Fibroblast of lung (primary cell): Measurements from ENCODE around the gene HACL1. TPM values are rescaled to one million over a fixed set of nuclear protein-coding genes. Genes with fewer than 3 reads are reported as not detected.

Experiments used
- DNase-seq, 2 donors: peaks; one replicate each; pipeline versions ENCODE4 v3.0.0 to v3.0.0-alpha.2; 2010; ENCODE audit warnings: low read depth in 2 of 2
- H2AFZ ChIP-seq: 2 replicates; pipeline ENCODE4 v1.5.1; 2012; ENCODE audit warnings: low read length, control low read depth, inconsistent platforms
- H3K27ac ChIP-seq: 2 replicates; pipeline ENCODE4 v1.5.1; 2011; ENCODE audit warnings: low read length, control low read depth; ENCODE audit not compliant: insufficient read depth
- H3K27me3 ChIP-seq: 2 replicates; pipeline ENCODE4 v1.5.1; 2011; ENCODE audit warnings: mild to moderate bottlenecking, low read length; ENCODE audit not compliant: control insufficient read depth, insufficient read depth
- H3K36me3 ChIP-seq: 2 replicates; pipeline ENCODE4 v1.5.1; 2011; ENCODE audit warnings: low read length; ENCODE audit not compliant: control insufficient read depth, insufficient read depth
- H3K4me1 ChIP-seq: 2 replicates; pipeline ENCODE4 v1.5.1; 2011; ENCODE audit warnings: low read length; ENCODE audit not compliant: control insufficient read depth, insufficient read depth; ENCODE audit errors: extremely low read depth
- H3K4me2 ChIP-seq: 2 replicates; pipeline ENCODE4 v1.5.1; 2011; ENCODE audit warnings: low read length, control low read depth; ENCODE audit not compliant: insufficient read depth; ENCODE audit errors: extremely low read depth
- H3K4me3 ChIP-seq, 4 experiments: fragments of 200-600 bp in 1 of 4; sonication (generic) in 1 of 4; replicated peaks in 1 of 4; 2 replicates each; pipeline ENCODE4 v1.5.1; 2011 to 2016; ENCODE audit warnings: low read length in 4 of 4, low read depth in 3 of 4, mild to moderate bottlenecking in 3 of 4, control low read depth in 2 of 4, inconsistent platforms in 1 of 4, mixed read lengths in 1 of 4; ENCODE audit not compliant: insufficient read depth in 1 of 4; ENCODE audit errors: control extremely low read depth in 1 of 4
- H3K79me2 ChIP-seq: 2 replicates; pipeline ENCODE4 v1.5.1; 2012; ENCODE audit warnings: mild to moderate bottlenecking, low read length, inconsistent platforms; ENCODE audit not compliant: control insufficient read depth, insufficient read depth
- H3K9ac ChIP-seq: 2 replicates; pipeline ENCODE4 v1.5.1; 2011; ENCODE audit warnings: mild to moderate bottlenecking, low read length, control low read depth; ENCODE audit not compliant: insufficient read depth
- H3K9me3 ChIP-seq: 2 replicates; pipeline ENCODE4 v1.5.1; 2012; ENCODE audit warnings: low read depth, low read length; ENCODE audit not compliant: control insufficient read depth, insufficient read depth
- H4K20me1 ChIP-seq: 2 replicates; pipeline ENCODE4 v1.5.1; 2011; ENCODE audit warnings: low read length; ENCODE audit not compliant: control insufficient read depth, insufficient read depth; ENCODE audit errors: extremely low read depth
- EZH2 ChIP-seq: IDR thresholded peaks from 2 replicates; pipeline ENCODE4 v1.5.1; 2012; ENCODE audit warnings: low read length, control low read depth, mild to moderate bottlenecking; ENCODE audit errors: missing control alignments
- polyA plus RNA-seq, 2 donors: library from polyadenylated mRNA; depleted of rRNA in 1 of 2; stranded (reverse) in 1 of 2; unstranded in 1 of 2; fragments of >200 nt; gene quantifications; 2 replicates each; pipeline ENCODE4 v1.2.1, GENCODE V29; 2011 to 2012; ENCODE audit warnings: missing spikeins in 1 of 2
- total RNA-seq: library from RNA; depleted of rRNA; stranded (reverse); fragments of >200 nt; gene quantifications from 2 replicates; pipeline ENCODE4 v1.2.1, GENCODE V29; 2014
- TF ChIP-seq, protein P1 (sequence below), 2 donors: IDR thresholded peaks in 1 of 2; conservative IDR thresholded peaks in 1 of 2; 1 replicate in 1 of 2; 2 replicates in 1 of 2; pipeline ENCODE4 v1.5.1; 2011 to 2012; ENCODE audit warnings: low read length in 2 of 2, control low read depth in 1 of 2, inconsistent platforms in 1 of 2, low read depth in 1 of 2, mild to moderate bottlenecking in 1 of 2

The HACL1 gene
- total and polyA plus RNA-seq, 2 donors (not counting 1 experiment from before 2014, with no cell fraction given), result 16.0 to 20.6 TPM

DNA sequence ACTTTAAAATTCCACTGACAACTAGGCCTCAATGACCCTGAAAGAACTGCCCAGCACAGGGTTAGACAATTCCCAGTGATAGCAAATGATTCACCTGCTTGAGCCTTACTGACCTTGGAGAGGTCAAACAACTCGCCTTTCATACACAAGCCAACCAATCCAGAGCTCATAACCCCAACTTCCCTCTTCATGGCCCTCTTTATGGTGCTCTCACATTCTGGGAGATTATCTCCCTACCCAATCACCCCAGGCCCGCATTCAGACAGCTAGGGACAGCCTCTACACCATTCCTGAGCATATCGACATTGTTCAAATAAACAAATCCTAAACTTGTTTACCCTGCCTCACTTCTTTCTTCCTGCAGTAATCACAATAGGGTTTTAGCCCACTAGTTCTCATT, 47.6 kb downstream of the HACL1 start:
- Histone ChIP-seq H2AFZ (no peak overlapping the region), H3K9ac (no peak overlapping the region), H4K20me1 (no peaks in the 10 kb centered on the region), H3K9me3 (no peaks in the 10 kb centered on the region), H3K4me2 (no peak overlapping the region), H3K79me2 (no peaks in the 10 kb centered on the region), H3K27me3 (no peaks in the 10 kb centered on the region), H3K4me1 (no peaks in the 10 kb centered on the region), H3K36me3 (no peaks in the 10 kb centered on the region), H3K4me3 (no peak overlapping the region), H3K27ac (no peak overlapping the region)
- TF ChIP-seq EZH2, result no peak
- TF ChIP-seq, protein P1, sequence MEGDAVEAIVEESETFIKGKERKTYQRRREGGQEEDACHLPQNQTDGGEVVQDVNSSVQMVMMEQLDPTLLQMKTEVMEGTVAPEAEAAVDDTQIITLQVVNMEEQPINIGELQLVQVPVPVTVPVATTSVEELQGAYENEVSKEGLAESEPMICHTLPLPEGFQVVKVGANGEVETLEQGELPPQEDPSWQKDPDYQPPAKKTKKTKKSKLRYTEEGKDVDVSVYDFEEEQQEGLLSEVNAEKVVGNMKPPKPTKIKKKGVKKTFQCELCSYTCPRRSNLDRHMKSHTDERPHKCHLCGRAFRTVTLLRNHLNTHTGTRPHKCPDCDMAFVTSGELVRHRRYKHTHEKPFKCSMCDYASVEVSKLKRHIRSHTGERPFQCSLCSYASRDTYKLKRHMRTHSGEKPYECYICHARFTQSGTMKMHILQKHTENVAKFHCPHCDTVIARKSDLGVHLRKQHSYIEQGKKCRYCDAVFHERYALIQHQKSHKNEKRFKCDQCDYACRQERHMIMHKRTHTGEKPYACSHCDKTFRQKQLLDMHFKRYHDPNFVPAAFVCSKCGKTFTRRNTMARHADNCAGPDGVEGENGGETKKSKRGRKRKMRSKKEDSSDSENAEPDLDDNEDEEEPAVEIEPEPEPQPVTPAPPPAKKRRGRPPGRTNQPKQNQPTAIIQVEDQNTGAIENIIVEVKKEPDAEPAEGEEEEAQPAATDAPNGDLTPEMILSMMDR (conservative IDR thresholded peaks at IDR 0.05 in 1 of 2, IDR thresholded peaks at IDR 0.05 in 1 of 2; ENCODE audit: low read depth in 1 of 2, low read length in 2 of 2), result no peak
- DNase-seq, result no peak

DNA sequence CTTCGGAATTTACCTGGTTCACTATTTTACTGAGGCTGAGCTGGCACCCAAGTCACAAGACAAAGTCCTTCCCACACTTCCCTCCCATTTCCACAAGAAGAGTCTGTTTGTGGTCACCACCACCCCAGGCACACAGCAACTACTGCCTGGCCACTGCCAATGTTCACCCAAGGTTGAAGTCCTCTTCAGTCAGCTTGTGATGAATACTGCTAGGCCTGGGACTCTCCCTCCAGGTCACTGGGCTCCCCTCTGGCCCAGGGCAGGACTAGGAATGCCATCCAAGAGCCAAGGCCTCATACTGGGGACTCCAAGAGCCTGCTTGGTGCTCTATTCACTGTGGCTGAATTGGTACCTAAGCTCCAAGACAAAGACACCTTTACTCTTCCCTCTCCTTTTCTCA, 49.5 kb downstream of the HACL1 start:
- Histone ChIP-seq H2AFZ (no peak overlapping the region), H3K79me2 (no peaks in the 10 kb centered on the region), H4K20me1 (no peaks in the 10 kb centered on the region), H3K9me3 (no peaks in the 10 kb centered on the region), H3K4me3 (no peak overlapping the region), H3K27ac (no peak overlapping the region), H3K36me3 (no peaks in the 10 kb centered on the region), H3K27me3 (no peaks in the 10 kb centered on the region), H3K4me1 (no peaks in the 10 kb centered on the region), H3K4me2 (no peak overlapping the region), H3K9ac (no peak overlapping the region)
- DNase-seq, result no peak
- TF ChIP-seq EZH2, result no peak
- TF ChIP-seq, protein P1 (conservative IDR thresholded peaks at IDR 0.05 in 1 of 2, IDR thresholded peaks at IDR 0.05 in 1 of 2; ENCODE audit: low read depth in 1 of 2, low read length in 2 of 2), result no peak

DNA sequence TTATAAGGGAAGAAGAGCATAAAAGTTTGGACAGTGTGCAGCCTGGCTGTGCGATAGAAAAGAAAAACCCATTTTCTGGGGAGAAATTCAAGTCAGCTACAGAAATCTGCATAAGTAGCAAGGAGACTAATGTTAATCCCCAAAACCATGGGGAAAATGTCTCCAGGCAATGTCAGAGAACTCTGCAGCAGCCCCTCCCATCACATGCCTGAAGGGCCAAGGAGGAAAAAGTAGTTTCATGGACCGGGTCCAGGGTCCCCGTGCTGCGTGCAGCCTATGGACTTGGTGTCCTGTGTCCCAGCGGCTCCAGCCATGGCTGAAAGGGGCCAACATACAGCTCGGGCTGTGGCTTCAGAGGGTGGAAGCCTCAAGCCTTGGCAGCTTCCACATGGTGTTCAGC, 51.5 kb downstream of the HACL1 start:
- H3K4me2 ChIP-seq, result no peak overlapping the region
- H3K4me3 ChIP-seq, result no peak overlapping the region
- H3K79me2 ChIP-seq, result no peaks in the 10 kb centered on the region
- DNase-seq, result no peak
- no peaks in the 10 kb centered on the region for H3K27me3 ChIP-seq
- no peaks in the 10 kb centered on the region for H3K4me1 ChIP-seq
- H3K27ac ChIP-seq, result no peak overlapping the region
- no peak overlapping the region for H3K9ac ChIP-seq
- H4K20me1 ChIP-seq, result no peaks in the 10 kb centered on the region
- H3K36me3 ChIP-seq, result no peaks in the 10 kb centered on the region
- no peaks in the 10 kb centered on the region for H3K9me3 ChIP-seq
- TF ChIP-seq, protein P1 (conservative IDR thresholded peaks at IDR 0.05 in 1 of 2, IDR thresholded peaks at IDR 0.05 in 1 of 2; ENCODE audit: low read depth in 1 of 2, low read length in 2 of 2), result no peak
- no peak for TF ChIP-seq EZH2
- H2AFZ ChIP-seq, result no peak overlapping the region
